ENCODE results near the gene GRK5. TPM values are rescaled to one million over a fixed set of nuclear protein-coding genes. Genes with fewer than 3 reads are reported as not detected.

Gene GRK5
- total RNA-seq, 1 experiment from 2014 or later = 0.82 TPM

DNA sequence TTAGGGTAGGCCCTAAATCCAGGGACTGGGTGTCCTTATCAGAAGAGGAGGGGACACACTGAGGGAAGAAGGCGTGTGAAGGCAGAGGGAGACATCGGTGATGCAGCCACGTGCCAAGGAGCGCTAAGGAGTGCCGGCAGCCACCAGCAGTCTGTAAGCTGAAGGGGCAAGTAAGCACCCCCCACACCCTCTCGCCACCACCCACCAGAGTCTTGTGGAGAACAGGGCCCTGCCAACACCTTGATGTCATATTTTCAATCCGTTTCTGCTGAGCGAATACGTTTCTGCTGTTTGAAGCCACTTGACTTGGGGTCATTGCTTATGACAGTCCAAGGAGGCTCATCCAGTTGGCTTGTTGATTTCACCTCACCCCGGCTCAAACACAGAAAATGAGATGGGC is 297.3 kb downstream of the GRK5 start:
- H3K9me3 Mint-ChIP-seq (ENCODE audit: unreplicated experiment) = no peaks in the 10 kb centered on the region
- intact Hi-C loops (cut with micrococcal nuclease) = no loop called here
- DNase-seq (ENCODE audit: unreplicated experiment) = no peak
- no peak overlapping the region for H3K4me3 Mint-ChIP-seq (ENCODE audit: unreplicated experiment)
- no TSS peak for BruUV-seq (replicated peaks)
- no peaks in the 10 kb centered on the region for H3K4me1 Mint-ChIP-seq (ENCODE audit: insufficient read depth, unreplicated experiment)
- H3K27me3 Mint-ChIP-seq (ENCODE audit: insufficient read depth, unreplicated experiment) = no peaks in the 10 kb centered on the region
- ChIA-PET CTCF (no interaction called here), POLR2A (interaction anchor here (0.6 kb wide), 1 partner anchor 396 kb away, joined by 3 read pairs; no protein-coding TSS in a partner anchor)
- TF ChIP-seq, protein P1, sequence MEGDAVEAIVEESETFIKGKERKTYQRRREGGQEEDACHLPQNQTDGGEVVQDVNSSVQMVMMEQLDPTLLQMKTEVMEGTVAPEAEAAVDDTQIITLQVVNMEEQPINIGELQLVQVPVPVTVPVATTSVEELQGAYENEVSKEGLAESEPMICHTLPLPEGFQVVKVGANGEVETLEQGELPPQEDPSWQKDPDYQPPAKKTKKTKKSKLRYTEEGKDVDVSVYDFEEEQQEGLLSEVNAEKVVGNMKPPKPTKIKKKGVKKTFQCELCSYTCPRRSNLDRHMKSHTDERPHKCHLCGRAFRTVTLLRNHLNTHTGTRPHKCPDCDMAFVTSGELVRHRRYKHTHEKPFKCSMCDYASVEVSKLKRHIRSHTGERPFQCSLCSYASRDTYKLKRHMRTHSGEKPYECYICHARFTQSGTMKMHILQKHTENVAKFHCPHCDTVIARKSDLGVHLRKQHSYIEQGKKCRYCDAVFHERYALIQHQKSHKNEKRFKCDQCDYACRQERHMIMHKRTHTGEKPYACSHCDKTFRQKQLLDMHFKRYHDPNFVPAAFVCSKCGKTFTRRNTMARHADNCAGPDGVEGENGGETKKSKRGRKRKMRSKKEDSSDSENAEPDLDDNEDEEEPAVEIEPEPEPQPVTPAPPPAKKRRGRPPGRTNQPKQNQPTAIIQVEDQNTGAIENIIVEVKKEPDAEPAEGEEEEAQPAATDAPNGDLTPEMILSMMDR (IDR thresholded peaks at IDR 0.05; ENCODE audit: unreplicated experiment) = no peak
- H3K36me3 Mint-ChIP-seq (ENCODE audit: insufficient read depth, unreplicated experiment) = peaks cover 7% of the 10 kb centered on the region
- no peak overlapping the region for H3K27ac Mint-ChIP-seq (ENCODE audit: low read depth, unreplicated experiment)

- BruUV-seq (replicated peaks) = no TSS peak
- CTCF ChIA-PET = no interaction called here
- Mint-ChIP-seq H3K9me3 (ENCODE audit: unreplicated experiment) (no peaks in the 10 kb centered on the region), H3K27ac (ENCODE audit: low read depth, unreplicated experiment) (no peak overlapping the region), H3K27me3 (ENCODE audit: insufficient read depth, unreplicated experiment) (no peaks in the 10 kb centered on the region), H3K4me1 (ENCODE audit: insufficient read depth, unreplicated experiment) (peaks cover 2% of the 10 kb centered on the region), H3K36me3 (ENCODE audit: insufficient read depth, unreplicated experiment) (peaks cover 7% of the 10 kb centered on the region), H3K4me3 (ENCODE audit: unreplicated experiment) (no peak overlapping the region)
- TF ChIP-seq, protein P1 (IDR thresholded peaks at IDR 0.05; ENCODE audit: unreplicated experiment) = no peak
- POLR2A ChIA-PET = interaction anchor here (0.6 kb wide), 1 partner anchor 395 kb away, joined by 3 read pairs; no protein-coding TSS in a partner anchor
- intact Hi-C loops (cut with micrococcal nuclease) = no loop called here
- no peak for DNase-seq (ENCODE audit: unreplicated experiment)
Measured at GRCh38 chr10:119505131-119505551, 297.8 kb downstream of the GRK5 start.

Small RNAs within 50 kb of the gene (microRNA-seq; reads per million reads assigned to microRNA genes)
- gene MIR4681 = not detected

Other genes starting within 250 kb of the GRK5 start
- gene NANOS1, start 177.9 kb upstream of the GRK5 start, total RNA-seq (2022) = 2.2 and 3.8 TPM in 2 replicates
- 190 and 226 TPM in 2 replicates for gene EIF3A, start 126.8 kb upstream of the GRK5 start, total RNA-seq (2022)
- gene DENND10, start 103.5 kb upstream of the GRK5 start, total RNA-seq (2022) = 27.2 and 35.3 TPM in 2 replicates
- gene SFXN4, start 41.9 kb upstream of the GRK5 start, total RNA-seq (2022) = 33.2 and 44.7 TPM in 2 replicates
- 85.6 and 94.4 TPM in 2 replicates for gene PRDX3, start 28.8 kb upstream of the GRK5 start, total RNA-seq (2022)